Measurements from ENCODE around the gene SPEF2. TPM values are rescaled to one million over a fixed set of nuclear protein-coding genes. Genes with fewer than 3 reads are reported as not detected.
A peak's percentile ranks its signal among the peaks of the same experiment; 100 is the strongest.

SPEF2 gene
- polyA plus RNA-seq, 3 donors: 35.9 to 76.1 (median 73.7) TPM

DNA sequence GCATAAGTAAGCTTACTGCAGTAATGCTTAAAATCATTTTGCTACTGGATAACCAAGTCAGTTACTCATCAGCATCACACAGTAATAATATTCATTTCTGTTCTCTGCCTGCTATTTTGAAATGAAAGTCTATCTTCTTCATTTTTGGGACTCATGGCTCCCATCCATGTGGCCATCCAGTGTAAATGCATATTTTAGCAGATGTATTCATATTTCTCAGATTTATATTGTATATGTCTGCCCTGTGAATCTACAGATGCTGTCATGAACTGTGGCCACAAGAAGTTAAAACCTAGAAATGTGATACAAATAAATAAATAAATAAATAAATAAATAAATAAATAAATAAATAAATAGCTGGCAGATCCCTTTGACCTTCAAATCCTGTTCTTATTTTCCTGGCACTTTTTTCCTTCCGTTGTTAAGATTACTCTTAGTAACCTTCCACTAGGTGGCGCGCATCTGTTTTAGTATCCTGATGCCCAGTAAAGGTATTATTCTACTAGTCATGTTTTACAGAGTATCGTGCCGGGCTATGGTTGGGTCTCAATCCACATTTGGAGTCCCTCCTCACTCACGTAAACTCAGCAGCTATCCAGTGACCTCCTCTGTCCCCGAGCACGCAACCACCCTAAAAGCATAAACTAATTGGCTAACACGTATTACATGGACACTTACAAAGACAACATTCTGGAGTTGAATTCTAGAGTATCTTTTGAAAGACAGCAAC lies 159.9 kb downstream of the SPEF2 start:
- DNase-seq: peak; percentile 53

DNA sequence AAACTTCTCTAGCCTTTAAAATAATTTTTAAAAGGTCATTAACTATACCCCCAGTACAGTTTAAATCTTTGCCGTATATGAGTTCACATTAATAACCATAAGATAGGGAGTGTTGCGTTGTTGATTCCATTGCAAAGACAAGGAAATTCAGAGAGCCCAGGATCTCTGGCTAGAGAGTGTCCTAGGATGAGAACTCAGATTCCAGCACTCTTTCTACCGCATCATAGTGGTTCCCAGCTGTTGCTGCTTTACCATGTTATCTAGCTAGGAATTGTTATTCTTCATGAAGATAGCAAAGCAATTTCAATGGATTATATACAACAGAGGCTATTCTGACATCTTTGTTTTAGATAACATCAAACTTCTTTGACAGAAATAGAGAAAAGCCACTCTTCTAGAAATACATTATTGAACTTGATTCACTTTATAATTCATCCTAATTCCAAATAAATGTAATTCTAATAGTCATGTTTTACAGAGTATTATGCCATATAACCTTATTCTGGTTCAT lies 160.7 kb downstream of the SPEF2 start:
- no peak for DNase-seq

DNA sequence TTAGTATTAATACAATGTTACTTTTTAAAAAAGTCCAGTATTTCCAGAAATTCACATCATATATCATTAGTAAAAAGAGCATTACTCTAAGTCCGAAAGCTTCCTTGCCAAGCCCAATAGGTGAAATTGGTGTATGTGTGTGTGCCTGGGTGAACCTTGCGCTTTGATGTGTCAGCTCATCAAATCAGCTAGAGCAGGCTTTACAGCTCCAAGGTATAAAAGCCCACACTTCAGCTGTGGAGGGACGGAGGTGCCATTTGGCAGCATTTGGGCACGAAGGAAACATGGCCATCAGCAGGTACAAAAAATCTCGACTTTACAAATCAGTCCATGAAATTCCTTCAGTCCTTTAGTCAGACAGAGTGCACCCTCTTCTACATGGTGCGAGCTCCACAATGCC lies 162.6 kb downstream of the SPEF2 start:
- DNase-seq: no peak

DNA sequence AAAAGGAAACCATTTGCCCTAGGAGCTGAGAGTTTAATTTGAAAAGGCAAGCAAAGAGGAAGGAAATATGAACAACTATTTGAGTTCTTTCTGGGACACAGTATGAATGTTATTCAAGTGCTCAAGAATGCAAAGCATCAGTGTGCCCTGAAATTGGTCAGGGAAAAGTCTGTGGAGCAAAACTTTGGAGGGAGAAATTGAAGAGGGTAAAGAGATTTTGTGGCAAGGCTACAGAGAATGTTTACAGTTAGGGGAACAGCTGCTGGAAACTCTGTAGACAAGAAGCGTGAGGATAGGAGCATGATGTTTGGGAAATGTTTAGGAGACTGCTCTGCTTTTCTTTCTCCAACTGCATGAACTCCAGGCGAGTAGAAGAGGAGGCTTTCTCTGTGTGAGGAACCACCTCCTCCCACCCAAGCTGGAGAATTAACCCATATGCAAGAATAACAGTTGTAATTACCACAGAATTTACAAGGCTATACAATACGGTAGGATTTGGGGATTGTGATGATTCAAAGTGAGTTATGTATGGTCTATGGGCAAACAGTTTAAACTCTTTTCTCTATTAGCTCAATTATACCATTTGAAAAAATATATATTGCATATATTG lies 163.6 kb downstream of the SPEF2 start:
- peak; percentile 8 for DNase-seq

DNA sequence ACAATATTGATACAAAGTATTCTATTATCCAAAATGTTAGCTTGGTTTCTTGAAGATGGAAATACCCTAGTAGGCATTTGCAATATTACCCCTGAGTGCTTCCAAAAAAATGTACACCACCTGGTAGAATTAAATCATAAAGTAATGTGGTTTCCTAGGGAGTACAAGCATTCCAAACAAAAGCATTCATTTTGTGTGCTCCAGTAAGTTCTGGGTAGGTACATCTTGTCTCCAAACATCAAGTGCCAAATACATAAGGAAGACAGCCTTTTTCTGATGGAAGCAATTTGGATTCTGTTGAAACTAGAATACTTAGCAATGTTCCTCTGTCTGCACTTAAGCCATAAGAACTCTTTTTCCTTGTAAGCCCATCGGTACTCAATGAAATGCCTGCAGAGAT lies 165.9 kb downstream of the SPEF2 start:
- DNase-seq: no peak

DNA sequence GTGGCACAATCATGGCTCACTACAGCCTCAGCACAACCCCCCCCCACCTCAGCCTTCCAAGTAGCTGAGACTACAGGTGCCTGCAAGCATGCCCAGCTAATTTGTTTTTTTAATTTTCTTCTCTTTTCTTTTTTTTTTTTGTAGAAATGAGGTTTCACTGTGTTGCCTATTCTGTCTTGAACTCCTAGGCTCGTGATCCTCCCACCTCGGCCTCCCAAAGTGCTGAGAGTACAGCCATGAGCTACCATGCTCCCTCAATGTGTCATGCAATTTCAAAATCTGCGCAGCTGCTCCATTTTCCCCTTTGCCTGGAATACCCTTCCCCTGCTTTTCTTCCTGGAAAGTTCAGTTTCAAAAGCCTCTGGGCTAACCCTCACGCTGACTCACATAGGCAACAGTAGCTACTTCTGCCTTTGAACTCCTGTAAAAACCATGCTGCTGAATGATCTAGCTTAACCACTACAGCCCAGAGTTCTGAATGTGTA lies 168.0 kb downstream of the SPEF2 start:
- DNase-seq: no peak

DNA sequence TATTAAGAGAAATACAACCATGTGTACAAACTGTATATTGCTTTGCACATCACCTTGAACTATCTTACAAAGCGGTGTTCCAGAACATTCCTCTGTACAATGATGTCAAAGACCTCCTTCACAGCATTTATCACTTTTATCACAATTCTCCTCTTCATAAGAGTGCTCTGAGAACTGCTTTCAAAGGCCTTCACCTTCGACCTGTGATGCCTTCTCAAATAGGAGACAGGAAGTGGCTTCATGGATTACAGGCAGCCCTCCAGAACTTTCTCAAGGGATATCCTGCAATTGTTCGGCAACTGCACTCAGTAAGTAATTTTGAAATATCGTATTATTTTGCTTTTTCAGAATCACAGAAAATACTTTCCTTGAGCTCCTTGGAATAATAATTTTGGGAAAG lies 171.1 kb downstream of the SPEF2 start:
- DNase-seq: no peak

DNA sequence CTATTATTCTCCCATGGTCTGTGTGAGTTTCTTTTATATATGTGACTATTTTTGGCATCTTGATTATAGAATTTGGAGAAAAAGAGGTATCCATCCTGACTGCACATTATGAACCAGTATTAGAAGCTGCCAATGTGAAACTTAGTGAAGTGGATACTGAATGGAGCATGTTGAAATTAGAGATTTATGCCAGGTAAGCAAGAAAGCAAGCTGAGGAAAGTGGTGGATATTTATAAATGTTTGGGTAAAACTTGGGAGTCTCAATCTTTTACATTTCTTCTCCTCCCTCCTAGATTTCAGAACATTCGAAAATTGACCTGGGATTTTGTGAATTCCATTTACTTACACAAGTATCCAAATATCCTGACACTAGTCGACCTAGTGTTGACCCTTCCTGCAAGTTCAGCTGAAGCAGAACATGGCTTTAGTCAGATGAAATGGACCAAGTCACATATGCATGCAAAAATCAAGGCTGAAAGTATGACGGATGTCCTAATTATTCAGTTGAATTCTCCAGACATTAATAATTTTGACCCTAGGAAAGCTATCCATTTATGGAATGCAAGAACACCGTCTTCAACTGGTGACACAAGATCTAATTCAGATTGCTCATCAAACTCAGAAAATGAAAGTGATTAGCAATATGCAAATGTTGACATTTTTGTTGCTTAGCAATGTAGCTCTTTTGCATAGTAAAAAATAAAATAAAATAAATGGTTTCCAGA lies 172.2 kb downstream of the SPEF2 start:
- DNase-seq: no peak

DNA sequence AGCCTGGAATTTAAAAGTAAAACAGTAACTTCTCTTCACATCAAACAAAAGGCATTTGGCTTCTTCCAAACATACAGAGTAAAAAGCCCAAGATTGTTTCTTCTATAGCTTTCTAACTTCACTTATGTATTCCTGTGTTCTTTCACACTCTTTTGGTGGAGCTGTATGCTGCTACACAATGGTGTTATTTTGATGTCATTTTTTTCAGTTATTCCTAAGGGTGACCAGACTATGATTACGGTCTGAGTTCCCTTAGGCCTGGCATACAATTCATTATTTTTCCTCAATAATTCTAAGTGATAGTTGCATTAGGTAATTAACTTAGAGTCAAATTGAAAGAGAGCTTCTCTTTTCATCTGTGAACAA lies 172.8 kb downstream of the SPEF2 start:
- no peak for DNase-seq

DNA sequence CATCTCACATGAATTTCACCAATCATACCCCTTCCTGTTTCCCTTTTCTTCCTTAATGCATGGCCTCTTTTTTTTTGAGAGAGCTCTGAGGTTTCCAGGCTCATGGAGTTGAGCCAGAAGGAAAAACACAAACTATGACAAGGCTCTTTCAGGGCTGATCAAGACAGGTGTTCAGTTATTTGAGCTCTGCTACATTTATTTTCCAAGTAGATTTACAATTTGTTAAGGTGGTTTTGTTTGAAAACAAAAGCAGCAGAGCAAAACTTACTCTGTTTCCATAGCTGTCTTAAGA lies 176.6 kb downstream of the SPEF2 start:
- DNase-seq: no peak

DNA sequence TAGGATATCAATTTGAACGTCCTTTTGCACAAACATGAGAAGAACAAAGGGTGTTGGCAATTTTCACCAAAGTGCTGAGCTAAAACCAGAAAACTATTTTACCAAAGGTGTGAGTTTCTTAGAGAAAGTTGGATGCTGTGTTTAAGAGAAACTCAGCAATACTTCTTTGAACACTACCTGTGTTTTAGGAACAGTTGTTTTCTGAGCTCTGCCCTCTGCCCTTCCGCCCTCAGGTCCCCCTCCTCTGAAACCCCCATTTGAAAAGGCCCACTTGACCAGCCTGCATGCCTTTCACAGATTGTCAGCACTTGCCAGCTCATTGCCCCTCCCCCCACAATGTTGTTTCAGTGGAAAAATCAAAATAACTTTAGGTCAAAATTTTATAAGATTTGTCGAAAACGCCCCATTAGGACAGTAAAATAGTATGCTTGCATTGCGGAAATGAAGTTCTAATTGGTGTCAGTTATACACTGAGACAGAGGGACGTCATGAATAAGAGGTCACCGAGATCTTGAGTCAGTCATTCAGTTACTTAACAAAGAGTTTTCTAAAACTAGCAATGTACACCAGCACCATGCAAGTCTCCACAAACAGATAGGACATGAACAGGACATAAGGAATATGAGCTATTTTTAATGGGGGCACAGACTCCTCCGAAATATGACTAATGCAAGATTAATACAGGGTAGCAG lies 177.2 kb downstream of the SPEF2 start:
- no peak for DNase-seq

DNA sequence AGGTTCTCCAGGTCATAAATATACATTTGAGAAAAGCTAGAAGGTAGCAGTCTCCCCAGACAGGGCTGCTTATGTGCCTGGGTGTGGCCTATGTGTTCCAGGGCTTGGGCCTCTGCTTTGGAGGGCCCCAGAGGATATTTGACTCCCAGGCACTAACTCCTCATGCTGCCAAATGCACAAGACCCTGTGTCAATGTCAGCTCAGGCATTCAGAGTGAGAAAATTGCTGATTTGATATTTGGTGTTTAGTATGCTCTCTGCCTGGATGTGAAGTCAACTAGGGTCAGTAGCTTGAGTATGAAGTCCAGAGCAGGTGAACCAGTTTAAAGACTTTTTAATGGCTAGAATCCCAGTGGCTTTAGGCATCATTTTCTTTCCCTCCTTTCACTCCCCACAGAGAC lies 181.5 kb downstream of the SPEF2 start:
- DNase-seq: no peak

DNA sequence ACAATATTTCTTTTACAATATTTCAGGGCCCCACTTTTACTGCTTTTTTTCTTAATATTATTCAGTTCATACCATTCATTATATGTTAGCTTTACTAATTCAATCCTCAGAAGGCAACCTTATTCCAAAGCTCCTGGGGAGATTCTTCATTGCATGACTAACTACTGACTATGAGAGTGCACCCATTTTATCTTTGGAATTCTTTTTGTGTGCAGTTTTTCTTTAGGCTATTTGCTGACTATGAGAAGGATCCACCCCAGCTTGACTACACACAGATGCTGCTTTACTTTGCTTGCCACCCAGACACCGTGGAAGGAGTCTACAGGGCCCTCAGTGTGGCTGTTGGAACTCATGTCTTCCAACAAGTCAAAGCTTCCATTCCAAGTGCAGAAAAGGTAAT lies 182.1 kb downstream of the SPEF2 start:
- no peak for DNase-seq

DNA sequence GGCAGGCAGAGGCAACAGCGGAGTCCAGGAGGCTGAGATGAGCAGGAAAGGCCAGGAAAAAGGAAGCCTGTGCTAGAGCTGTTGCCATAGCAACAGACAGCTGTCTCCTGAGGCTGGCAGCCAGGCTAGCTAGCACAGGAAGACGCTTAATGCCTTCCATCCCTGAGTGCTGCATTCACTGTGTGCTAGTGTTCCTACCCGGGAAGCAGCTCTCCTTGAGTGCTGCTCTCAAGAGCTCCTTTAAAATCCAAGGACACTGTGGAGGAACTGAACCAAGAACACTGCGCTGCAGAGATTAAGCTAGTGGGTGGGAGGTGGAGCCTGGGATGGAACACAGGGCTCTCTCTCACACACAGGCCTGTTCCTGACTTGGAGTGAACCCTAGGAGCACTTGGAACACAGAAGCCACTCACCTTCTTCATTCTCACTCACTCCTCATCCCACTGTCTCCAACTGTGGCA lies 185.6 kb downstream of the SPEF2 start:
- peak; percentile 42 for DNase-seq

DNA sequence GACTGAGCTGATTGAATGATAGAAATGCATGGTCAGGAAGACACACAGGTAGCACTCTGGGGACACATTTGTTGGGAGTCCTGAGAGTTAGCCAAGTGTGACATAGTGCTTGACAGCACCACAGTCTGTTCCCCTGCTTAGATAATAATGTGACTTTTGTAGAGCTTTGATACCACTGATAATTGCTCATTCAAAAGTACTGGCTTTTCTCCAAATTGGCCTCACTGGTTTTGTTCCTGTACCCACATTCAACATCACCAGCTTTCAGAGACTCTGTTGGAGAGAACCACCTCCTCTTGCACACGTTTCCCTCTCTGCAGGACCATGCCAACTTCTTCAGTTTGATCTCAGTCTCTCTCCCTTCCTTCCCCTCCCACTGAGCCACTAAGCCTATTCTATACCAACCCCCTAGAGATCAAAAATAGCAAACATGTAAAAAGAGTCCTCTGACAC lies 186.6 kb downstream of the SPEF2 start:
- DNase-seq: no peak

DNA sequence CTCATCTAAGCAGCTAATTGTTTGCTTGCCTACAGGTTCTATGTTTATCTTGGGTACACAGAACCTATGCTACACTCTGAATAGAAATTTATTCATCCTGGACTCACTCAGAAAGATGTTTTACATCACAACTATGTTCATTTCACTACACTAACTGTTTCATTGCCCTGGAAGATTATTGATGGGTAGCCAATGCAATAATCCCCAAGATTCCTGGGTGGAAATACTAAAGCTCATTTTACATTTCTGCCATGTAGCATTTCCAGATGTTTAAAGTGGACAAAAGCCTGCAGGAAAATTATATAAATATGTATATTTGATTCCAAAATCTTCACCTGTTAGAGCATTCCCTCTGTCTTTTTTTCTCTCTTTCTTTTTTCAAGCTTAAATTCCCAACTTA lies 187.2 kb downstream of the SPEF2 start:
- no peak for DNase-seq

DNA sequence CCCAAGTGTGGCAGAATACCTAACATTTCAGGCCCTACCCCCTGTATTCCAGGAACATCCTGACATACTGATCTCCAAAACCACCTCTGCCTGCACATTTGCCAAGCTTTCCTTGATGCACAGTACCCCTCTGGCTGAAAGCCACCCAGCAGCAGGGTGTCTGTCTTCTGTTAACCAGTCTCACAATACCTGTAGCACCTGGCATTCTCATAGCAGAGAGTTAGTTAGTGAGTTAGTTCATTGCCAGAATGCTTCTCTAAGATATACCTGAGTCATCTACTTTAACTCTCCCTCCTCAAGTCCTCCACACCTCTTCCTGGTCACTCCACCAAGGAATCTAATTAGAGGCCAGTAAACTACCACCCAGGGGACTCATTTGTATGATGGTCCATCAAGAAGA lies 192.9 kb downstream of the SPEF2 start:
- no peak for DNase-seq

DNA sequence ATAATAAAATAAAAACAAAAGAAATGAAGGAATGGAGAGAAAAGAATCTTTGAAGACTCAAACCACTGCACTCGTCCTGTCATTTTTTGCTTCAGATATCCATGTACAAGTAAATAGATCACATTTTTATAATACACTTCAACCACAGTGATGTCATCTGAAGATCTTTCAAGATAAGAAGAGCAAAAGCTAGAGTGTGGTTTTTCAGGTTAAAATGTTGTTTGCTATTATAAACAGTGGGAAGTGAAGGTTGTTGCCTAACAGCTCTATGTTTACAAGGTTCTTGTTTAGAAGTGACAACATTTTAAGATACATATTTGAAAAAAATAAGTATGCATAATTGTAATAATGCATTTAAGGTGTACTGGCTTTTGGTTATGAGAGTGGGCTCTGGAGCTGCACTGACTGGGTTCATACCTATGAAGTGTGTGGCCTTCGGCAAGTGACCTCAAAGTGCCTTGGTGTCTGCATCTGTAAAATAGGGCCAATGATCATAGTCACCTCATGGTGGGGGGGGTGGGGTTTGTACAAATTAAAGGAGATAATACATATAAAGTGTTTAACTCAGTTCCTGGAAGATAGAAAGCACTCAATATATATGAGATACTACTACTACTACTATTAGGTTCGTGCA lies 193.6 kb downstream of the SPEF2 start:
- no peak for DNase-seq

DNA sequence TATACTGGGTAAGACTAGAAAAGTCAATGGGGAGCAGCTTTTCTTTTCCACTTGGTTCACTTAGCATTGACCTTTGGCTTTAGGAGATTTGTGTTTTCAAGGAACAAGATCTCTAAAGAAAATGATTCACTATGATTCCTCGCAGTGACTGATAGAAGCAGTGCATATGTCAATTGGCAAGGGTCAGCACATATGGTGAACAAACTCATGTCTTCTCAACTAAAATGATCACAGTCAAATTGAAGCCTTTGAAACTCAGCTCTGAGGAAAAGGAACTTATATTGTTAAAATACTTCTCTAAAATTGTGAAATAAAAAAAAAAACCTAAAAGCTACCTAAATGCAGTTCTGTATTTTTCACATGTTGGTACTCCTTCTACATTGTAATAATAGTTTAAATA lies 195.9 kb downstream of the SPEF2 start:
- DNase-seq: no peak

DNA sequence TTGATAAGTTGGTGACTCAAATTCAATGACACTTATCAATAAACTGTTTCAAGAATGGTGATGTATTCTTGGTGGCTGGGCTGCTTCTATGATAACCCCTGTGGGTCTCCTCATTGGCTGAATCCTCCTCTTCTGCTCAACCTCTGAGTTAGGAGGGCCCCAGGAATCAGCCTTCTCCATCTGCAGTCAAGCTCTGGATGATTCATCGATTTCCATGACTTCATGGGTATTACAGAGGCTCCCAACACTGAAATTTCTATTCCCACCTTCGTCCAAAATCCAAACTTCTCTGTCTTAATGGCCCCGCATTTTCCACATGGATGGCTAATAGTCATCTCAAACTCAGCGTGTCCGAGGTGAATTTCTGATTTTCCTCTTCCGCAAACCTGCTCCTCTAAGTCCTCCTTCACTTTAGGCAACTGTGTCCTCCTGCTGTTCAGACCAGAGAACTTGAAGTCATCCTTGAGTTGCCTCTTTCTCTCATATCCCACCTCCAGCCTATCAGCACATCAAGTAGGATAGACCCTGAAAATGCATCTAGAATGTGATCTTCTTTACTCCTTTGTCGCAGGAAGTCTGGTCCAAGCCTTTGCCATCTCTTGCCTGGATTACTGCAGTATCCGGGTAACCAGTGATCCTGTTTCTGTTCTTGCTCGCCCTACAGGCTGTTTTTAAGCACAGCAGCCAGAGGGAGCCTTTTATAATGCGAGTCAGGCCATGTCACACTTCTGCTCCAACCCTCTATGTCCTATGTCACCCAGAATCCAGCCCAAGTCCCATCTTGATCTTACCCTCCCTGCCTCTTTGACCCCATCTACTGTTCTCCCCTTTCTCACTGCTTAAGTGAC lies 197.7 kb downstream of the SPEF2 start:
- DNase-seq: no peak

Data from renal pelvis (tissue), 4 donors.